ENCODE results near the gene SLC35F3.
"Not testable (repeated sequence)": the region's sequence is repeated elsewhere in the genome, so short reads cannot be mapped to it uniquely, and the experiment has no call there.

The SLC35F3 gene

DNA sequence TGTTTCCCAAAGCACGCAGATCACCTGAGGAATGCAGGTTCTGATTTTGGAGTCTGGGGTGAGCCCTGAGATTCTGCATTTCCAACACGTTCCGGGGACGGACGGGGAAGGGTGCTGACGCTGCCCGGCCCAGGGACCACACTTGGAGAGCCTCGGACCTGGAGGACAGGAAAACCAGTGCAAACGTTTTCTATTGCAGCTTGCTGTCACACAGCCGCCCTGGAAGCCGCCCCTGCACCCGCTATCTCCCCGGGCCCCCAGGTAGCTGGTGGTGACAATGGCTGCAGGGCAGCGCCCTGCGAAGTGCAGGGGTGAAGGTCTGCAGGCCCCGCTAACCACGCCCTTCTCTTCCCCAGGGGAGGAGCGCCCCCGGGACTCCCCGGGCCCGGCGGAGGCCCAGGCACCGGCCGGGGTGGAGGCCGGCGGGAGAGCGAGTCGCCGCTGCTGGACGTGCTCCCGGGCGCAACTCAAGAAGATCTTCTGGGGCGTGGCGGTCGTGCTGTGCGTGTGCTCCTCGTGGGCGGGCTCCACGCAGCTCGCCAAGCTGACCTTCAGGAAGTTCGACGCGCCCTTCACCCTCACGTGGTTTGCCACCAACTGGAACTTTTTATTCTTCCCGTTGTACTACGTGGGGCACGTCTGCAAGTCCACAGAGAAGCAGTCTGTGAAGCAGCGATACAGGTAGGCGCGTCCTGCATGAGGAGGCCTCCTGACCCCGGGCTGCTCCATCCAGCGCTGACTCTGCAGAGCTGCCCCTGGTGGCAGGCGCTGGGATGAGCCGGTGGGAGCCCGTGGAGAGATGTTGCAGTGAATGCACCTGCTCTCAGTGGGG, 326.8 kb downstream of the SLC35F3 start:
- DNase-seq = no peak

- no peak for DNase-seq
These were observed 327.4 kb downstream of the SLC35F3 start for GRCh38 chr1:234231893-234232276.

GRCh38 chr1:234234199-234234598, 329.7 kb downstream of the SLC35F3 start:
- no peak for DNase-seq

- no peak for DNase-seq
These were observed 331.0 kb downstream of the SLC35F3 start for GRCh38 chr1:234235434-234235881.

DNA sequence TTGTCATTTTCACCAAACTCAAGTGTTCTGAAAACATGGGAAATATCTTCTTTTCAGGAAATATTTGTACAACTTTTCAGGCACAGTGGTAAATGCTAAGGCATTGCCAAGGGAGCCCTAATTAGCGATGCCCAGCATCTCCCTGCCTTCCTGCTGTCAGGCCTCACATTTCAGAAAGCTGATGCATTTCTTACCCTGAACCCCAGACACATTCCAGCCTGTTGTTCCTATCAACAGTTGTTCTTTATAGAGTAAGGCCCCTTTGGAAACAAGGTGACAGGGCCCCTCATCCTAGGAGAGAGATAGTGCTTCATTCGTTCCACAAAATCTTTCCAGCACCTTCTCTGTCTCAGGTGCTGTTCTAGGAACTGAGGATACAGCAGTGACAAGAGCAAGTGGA, 332.9 kb downstream of the SLC35F3 start:
- no peak for DNase-seq

DNA sequence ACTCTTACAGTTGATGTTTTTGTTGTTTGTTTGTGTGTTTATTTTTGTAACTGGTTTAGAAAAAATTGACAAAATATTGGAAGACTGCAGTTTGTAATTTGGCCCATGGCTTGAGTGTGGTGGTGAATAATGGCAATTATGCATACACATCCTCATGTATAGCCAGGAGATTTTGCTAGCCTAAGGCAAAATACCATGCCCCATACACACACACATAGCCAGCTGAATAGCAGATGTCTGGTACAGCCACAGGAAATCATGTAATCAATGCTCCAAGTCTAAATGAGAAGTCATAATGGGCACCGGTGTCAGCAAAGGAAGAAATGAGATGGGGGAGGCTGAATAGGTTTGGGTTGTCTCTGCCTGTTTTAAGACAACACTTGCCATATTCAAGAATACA, 333.6 kb downstream of the SLC35F3 start:
- DNase-seq = no peak

- DNase-seq = no peak
These were observed 335.0 kb downstream of the SLC35F3 start for GRCh38 chr1:234239515-234239914.

DNA sequence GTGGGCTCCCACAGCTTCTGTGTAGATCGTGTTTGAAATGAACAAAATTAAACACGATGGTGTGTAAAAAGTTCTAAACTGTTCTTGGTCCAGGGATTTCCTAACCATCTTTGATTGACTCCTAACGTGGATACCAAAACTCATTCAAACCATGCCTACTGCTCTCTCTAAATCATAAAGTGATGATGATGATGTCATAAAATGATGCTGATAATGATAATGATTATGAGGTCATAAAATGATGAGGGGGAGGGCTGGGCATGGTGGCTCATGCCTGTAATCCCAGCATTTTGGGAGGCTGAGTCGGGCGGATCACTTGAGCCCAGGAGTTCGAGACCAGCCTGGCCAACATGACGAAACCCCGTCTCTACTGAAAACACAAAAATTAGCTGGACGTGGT, 335.5 kb downstream of the SLC35F3 start:
- DNase-seq = no peak

GRCh38 chr1:234240680-234241079, 336.2 kb downstream of the SLC35F3 start:
- DNase-seq = no peak

DNA sequence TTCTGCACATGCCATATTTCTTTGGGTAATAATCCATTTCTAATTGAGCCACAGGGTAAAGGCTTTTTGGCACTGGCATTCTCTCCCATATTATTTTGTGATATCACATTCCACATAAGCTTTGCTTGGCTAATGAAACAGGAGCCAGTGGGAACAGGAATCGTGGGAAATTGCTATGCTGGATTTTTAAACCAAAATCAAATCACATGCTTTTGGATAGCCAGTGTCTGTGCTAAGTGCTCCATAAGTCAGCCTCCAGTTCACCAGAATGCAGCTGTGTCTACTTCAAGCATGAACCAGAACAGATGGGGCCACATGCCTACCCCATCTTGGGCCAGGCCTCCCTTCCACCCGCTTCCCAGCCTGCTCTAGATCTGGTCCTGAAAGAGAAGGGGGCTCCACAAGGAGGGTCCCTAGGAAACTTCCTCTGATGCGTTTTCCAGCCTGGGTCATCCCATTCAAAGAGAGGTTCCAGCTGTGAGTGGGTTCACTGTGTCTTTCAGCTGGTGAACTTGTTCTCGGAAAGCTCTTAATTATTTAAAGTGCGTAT, 337.5 kb downstream of the SLC35F3 start:
- DNase-seq = no peak

DNA sequence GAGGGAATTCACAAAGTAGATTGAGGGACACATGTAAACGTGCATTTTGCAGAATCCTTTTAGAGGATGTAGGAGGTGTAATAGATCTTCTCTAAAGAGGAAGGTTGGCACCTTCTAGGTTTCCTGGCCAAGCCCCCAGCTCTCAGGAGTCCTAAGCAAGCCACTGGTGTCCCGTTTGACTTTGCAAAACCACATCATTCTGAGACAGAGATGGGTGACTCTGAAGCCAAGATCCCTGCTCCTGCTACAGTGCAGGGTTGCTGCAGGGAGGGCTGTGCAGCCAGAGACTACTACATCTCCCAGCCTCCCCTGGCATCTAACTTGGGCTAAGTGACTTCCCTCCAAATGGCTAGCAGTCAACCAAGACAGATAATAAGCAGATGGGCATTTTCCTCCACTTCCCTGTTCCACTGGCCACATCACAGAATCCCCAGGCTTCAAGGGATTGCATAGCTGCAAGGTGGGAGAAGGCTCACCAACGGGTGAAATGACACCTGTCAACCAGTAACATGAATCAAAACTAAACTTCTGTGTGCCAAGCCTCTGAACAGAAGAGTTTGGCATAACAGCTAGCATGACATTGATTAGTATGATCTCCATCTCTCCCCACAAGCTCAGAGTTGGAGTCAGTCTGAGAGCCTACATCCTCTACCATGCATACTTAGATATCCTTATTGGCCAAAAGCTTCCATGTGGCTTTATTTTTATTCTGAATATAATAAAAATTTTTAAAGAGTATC, 339.2 kb downstream of the SLC35F3 start:
- no peak for DNase-seq

GRCh38 chr1:234244482-234244881, 340.0 kb downstream of the SLC35F3 start:
- DNase-seq = no peak

- DNase-seq = no peak
These were observed 342.2 kb downstream of the SLC35F3 start for GRCh38 chr1:234246638-234247116.

GRCh38 chr1:234247746-234248145, 343.3 kb downstream of the SLC35F3 start:
- not testable (repeated sequence) for DNase-seq

GRCh38 chr1:234250747-234251146, 346.3 kb downstream of the SLC35F3 start:
- DNase-seq = no peak

- DNase-seq = no peak
These were observed 349.3 kb downstream of the SLC35F3 start for GRCh38 chr1:234253732-234254131.

DNA sequence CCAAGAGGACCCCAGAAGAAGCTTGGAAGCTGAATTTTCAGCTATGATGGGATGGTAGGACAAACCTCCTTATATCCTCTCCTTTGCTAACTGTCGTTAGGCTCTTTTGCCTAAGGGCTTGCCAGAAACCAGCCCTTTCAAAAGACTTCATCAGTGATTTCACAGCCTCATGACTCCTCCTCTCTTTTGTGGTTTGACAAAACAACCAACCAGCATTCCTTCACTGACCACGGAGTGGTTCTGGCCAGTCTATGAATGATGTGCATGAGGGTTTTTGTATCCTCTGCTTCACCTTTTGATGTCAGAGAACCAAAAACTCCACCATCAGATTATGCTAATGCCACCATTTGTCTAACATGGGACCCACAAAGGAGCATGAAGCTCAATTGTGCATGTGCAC, 351.9 kb downstream of the SLC35F3 start:
- no peak for DNase-seq

DNA sequence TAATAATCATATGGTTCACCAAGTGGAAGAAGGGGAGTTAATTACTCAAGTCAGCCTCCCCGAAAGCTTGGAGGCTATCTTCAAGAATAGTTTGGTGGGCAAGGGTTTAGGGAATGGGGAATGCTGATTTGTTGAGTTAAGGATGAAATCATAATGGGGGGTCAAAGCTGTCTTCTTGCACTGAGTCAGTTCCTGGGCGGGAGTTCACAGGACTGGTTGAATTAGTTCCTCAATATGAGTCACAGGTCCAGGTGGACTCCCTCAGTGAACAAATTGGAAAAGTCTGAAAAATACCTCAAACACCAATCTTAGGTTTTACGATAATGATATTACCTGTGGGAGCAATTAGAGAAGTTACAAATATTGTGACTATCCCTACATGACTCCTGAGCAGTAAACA, 353.6 kb downstream of the SLC35F3 start:
- no peak for DNase-seq

DNA sequence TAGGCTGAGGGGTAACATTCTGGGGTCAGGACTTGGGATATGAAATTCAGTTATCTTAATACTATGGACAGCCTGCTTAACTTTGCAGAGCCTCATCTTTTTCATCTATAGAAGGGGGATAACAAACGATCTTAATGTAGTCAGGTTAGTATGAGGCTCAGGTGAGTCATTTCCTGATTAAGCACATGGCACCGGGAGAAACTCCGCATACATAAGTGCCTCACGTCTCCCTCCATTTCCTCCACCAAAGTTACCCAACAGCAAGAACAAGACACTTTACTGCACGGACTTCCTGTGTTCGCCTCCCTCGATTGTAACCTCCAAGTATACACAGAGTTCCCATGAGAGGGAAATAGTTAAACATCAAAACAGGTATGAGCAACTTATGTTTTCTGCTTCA, 356.1 kb downstream of the SLC35F3 start:
- DNase-seq = no peak

DNA sequence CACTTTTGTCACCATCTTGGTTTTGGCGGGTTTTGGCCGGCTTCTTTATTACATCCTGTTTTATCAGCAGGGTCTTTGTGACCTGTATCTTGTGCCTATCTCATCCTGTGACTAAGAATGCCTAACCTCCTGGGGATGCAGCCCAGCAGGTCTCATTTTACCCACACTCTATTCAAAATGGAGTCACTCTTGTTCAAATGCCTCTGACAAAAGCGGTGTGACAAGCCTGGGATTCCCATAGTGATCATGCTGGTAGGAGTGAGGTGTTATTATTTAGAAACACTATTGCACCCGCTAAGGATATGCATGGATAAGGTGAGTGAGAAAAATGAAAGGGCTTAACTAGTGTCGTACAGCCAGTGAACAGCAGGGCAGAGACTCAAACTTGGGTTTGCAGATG, 357.1 kb downstream of the SLC35F3 start:
- DNase-seq = no peak

DNA sequence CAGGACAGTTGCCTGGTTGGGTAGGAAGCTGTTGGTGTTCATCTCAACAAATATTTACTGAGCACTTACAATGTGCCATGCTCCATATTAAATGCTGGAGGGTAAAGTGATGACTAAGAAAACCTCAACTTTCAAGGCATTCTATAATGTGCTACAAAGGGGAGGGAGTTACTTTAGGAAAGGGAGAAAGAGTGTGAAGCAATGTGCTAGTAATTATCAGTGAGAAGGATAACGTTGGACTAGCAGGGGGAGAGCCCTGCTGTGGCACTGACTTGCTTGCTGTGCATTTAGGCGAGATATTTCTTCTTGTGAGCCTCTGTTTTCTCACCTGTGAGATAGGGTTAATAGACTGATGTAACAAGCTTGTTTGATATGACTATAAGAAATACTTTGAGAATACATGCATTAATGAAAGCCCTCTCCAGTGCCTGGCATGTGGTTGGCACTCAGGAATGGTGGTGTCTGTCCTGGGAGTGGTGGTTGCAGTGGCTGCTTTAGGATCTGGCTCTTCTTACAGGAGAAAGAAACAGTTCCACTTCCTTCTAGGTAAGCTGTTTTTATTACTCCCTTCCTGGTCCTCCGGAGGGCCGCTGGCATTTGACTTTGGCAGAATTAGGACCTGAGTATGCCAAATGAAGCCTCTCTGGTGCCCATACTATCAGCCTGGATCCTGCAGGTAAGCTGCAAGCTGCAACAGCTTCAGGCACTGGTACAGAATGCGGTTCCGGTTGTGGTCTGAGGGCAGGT, 357.7 kb downstream of the SLC35F3 start:
- no peak for DNase-seq

GRCh38 chr1:234262754-234263105, 358.3 kb downstream of the SLC35F3 start:
- DNase-seq = no peak

DNA sequence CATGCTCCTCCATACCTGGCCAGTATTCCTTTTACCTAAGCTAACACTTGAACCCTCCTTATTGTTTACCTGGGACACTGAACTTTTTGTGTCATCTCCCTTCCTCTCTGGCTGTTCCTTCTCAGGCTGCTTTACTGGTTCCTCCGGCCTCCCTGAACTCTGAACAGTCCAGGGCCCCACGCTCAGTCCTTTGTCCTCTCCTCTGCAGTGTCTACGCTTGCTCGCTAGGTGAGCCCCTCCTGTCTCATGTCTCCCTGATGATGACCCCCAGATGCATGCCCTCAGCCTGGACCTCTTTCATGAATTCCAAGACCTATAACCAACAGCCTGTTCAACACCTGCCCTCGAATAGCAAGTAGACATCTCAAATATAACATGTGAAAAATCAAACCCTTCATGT, 360.4 kb downstream of the SLC35F3 start:
- DNase-seq = no peak
